ENCODE measurements around the gene SETD3.

DNA sequence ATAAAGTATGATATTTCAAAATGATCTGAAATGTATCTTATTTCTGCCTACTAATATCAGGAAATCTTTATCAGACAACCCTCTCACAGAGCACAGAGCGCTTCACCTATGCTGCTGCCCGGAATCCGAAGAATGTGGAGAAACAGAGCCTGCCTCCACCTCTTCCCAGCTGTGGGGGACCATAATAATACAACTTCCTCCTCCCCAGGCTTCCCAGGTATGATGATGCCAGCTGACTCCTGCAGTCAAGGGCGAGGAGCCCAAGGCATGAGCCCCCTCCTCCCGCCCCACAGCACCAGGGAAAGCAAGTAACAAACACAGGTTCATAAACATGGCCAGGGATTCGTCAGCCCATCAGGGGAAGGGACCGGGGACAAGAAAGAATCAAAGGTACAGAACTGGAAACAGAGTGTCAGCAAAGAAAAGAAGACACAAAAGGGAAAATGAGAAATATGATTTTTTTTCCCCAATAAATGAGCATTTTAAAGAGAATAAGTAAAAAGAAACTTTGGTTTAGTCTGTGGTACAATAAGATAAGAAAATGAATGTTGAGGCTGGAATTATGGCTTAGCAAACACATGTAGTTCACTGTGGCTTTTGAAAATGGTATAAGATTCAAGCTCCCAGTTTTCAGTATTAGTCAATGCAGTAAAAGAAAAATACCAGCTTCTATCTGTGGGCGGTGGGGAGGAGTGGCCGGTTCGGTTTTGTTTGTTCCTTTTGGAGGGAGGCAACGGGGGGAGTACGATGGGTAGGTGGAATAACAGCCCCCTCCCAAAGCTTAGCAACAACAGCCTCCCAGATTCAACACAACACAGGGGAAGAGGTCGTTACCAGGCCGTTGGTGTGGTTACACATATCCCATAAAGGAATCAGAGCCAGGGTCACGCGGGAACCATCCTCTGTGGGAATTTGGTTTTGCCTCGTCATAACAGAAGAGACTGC, 68.3 kb downstream of the SETD3 start:
- TF ChIP-seq, protein P1, sequence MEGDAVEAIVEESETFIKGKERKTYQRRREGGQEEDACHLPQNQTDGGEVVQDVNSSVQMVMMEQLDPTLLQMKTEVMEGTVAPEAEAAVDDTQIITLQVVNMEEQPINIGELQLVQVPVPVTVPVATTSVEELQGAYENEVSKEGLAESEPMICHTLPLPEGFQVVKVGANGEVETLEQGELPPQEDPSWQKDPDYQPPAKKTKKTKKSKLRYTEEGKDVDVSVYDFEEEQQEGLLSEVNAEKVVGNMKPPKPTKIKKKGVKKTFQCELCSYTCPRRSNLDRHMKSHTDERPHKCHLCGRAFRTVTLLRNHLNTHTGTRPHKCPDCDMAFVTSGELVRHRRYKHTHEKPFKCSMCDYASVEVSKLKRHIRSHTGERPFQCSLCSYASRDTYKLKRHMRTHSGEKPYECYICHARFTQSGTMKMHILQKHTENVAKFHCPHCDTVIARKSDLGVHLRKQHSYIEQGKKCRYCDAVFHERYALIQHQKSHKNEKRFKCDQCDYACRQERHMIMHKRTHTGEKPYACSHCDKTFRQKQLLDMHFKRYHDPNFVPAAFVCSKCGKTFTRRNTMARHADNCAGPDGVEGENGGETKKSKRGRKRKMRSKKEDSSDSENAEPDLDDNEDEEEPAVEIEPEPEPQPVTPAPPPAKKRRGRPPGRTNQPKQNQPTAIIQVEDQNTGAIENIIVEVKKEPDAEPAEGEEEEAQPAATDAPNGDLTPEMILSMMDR (IDR thresholded peaks at IDR 0.05; ENCODE audit: low read depth, low read length) = no peak
- TF ChIP-seq EZH2phosphoT487 (IDR thresholded peaks at IDR 0.05; ENCODE audit: low read depth) = no peak

Measured in OCI-LY3 (cell line).